K562 (cell line): ENCODE results near the gene NME2. TPM values are rescaled to one million over a fixed set of nuclear protein-coding genes. Genes with fewer than 3 reads are reported as not detected.

Source experiments
- BDP1 ChIP-seq: IDR thresholded peaks from 3 replicates; pipeline ENCODE4 v1.6.1; 2011; ENCODE audit not compliant: insufficient read length, insufficient read depth
- CSDE1 ChIP-seq, 2 experiments: fragments of 450-650 bp; IDR thresholded peaks; 2 replicates each; pipeline ENCODE4 v1.6.1; 2016; ENCODE audit warnings: mild to moderate bottlenecking in 1 of 2
- EP400 ChIP-seq: fragments of 450-650 bp; IDR thresholded peaks from 2 replicates; pipeline ENCODE4 v1.6.1; 2017; ENCODE audit warnings: antibody characterized with exemption, mild to moderate bottlenecking, moderate library complexity
- ESRRA ChIP-seq: fragments of 450-650 bp; IDR thresholded peaks from 2 replicates; pipeline ENCODE4 v1.6.1; 2014; ENCODE audit warnings: low read depth, mild to moderate bottlenecking, moderate library complexity, borderline replicate concordance
- FOXA1 ChIP-seq: fragments of 450-650 bp; IDR thresholded peaks from 2 replicates; pipeline ENCODE4 v1.6.1; 2016; ENCODE audit warnings: mild to moderate bottlenecking, borderline replicate concordance
- MTA1 ChIP-seq: fragments of 450-650 bp; IDR thresholded peaks from 2 replicates; pipeline ENCODE4 v1.6.1; 2017; ENCODE audit warnings: borderline replicate concordance
- NCOA6 ChIP-seq: fragments of 450-650 bp; IDR thresholded peaks from 2 replicates; pipeline ENCODE4 v1.6.1; 2017; ENCODE audit warnings: mild to moderate bottlenecking
- NCOR1 ChIP-seq: fragments of 450-650 bp; IDR thresholded peaks from 2 replicates; pipeline ENCODE4 v1.6.1; 2016; ENCODE audit warnings: mild to moderate bottlenecking, moderate library complexity
- NELFE ChIP-seq: IDR thresholded peaks from 2 replicates; pipeline ENCODE4 v1.6.1; 2011; ENCODE audit warnings: mild to moderate bottlenecking; ENCODE audit not compliant: insufficient read depth, insufficient read length
- PTRF ChIP-seq: fragments of 450-650 bp; IDR thresholded peaks from 2 replicates; pipeline ENCODE4 v1.6.1; 2016; ENCODE audit warnings: mild to moderate bottlenecking, missing genetic modification characterization, missing compliant biosample characterization
- RB1 ChIP-seq: fragments of 450-650 bp; IDR thresholded peaks from 2 replicates; pipeline ENCODE4 v1.6.1; 2017; ENCODE audit warnings: low read depth, mild to moderate bottlenecking
- RBM25 ChIP-seq: fragments of 200-400 bp; formaldehyde crosslinking; IDR thresholded peaks from 2 replicates; pipeline ENCODE4 v1.6.1; 2018; ENCODE audit warnings: low read length, low read depth, moderate library complexity; ENCODE audit not compliant: severe bottlenecking
- RHOXF2B ChIP-seq: fragments of 250-450 bp; sonication (Bioruptor Pico); conservative IDR thresholded peaks from 2 replicates; pipeline ENCODE4 v1.5.1; 2021
- SREBF1 ChIP-seq: fragments of 150-350 bp; IDR thresholded peaks from 2 replicates; pipeline ENCODE4 v1.6.1; 2014; ENCODE audit warnings: antibody characterized with exemption, low read depth, low read length, borderline replicate concordance
- STAT5A ChIP-seq: IDR thresholded peaks from 2 replicates; pipeline ENCODE4 v1.6.1; 2012; ENCODE audit warnings: low read length, inconsistent platforms, borderline replicate concordance
- ZBTB17 ChIP-seq: fragments of 450-650 bp; formaldehyde crosslinking; IDR thresholded peaks from 2 replicates; pipeline ENCODE4 v1.4.0; 2020; ENCODE audit warnings: mild to moderate bottlenecking
- ZNF175 ChIP-seq: fragments of 200-800 bp; sonication (Bioruptor generic); IDR thresholded peaks from 2 replicates; pipeline ENCODE4 v1.6.1; 2016; ENCODE audit warnings: low read depth, mild to moderate bottlenecking, missing genetic modification characterization, missing compliant biosample characterization
- ZNF586 ChIP-seq: fragments of 450-650 bp; formaldehyde crosslinking; conservative IDR thresholded peaks from 2 replicates; pipeline ENCODE4 v1.4.0; 2020; ENCODE audit warnings: mild to moderate bottlenecking, moderate library complexity
- polyA plus RNA-seq, 8 experiments: library from polyadenylated mRNA; depleted of rRNA in 4 of 8; stranded (reverse) in 5 of 8; unstranded in 3 of 8; fragments of >200 nt; fragmentation: Nextera tagmentation in 2 of 8; fragmentation: Illumina TruSeq in 1 of 8; extraction: Ambion mirVana in 2 of 8; extraction: Trizol in 1 of 8; gene quantifications; 2 replicates each; pipeline versions ENCODE4 v1.2.1 to v1.2.3, GENCODE V29; 2011 to 2014; ENCODE audit warnings: inconsistent platforms in 1 of 8, missing spikeins in 1 of 8
- total RNA-seq, 7 experiments: library from RNA; depleted of rRNA in 6 of 7; stranded (reverse); fragments of >200 nt in 6 of 7; fragmentation: Illumina TruSeq in 2 of 7; extraction: Trizol in 2 of 7; gene quantifications; 2 replicates each; pipeline versions ENCODE4 v1.2.1 to v1.2.3, GENCODE V29; 2011 to 2021; ENCODE audit warnings: low replicate concordance in 1 of 7
- TF ChIP-seq, protein P1 (sequence below): sonication (generic); formaldehyde crosslinking; IDR thresholded peaks from 2 replicates; pipeline ENCODE4 v1.8.0; 2022; ENCODE audit warnings: mild to moderate bottlenecking, missing genetic modification reagents
- TF ChIP-seq, protein P2 (sequence below): fragments of 450-650 bp; formaldehyde crosslinking; IDR thresholded peaks from 2 replicates; pipeline ENCODE4 v1.4.0; 2022; ENCODE audit warnings: mild to moderate bottlenecking, moderate library complexity
- TF ChIP-seq, protein P3 (sequence below): fragments of 250-450 bp; sonication (Bioruptor Pico); IDR thresholded peaks from 2 replicates; pipeline ENCODE4 v1.9.0; 2021; ENCODE audit warnings: mild to moderate bottlenecking
- TF ChIP-seq, protein P4 (sequence below): fragments of 450-650 bp; IDR thresholded peaks from 2 replicates; pipeline ENCODE4 v1.6.1; 2016; ENCODE audit warnings: mild to moderate bottlenecking

The NME2 gene
- total and polyA plus RNA-seq, 9 of the 15 experiments (the other 6 are each of a cell fraction or from before 2014, with no cell fraction given) = 684 to 1,202 (median 924) TPM

DNA sequence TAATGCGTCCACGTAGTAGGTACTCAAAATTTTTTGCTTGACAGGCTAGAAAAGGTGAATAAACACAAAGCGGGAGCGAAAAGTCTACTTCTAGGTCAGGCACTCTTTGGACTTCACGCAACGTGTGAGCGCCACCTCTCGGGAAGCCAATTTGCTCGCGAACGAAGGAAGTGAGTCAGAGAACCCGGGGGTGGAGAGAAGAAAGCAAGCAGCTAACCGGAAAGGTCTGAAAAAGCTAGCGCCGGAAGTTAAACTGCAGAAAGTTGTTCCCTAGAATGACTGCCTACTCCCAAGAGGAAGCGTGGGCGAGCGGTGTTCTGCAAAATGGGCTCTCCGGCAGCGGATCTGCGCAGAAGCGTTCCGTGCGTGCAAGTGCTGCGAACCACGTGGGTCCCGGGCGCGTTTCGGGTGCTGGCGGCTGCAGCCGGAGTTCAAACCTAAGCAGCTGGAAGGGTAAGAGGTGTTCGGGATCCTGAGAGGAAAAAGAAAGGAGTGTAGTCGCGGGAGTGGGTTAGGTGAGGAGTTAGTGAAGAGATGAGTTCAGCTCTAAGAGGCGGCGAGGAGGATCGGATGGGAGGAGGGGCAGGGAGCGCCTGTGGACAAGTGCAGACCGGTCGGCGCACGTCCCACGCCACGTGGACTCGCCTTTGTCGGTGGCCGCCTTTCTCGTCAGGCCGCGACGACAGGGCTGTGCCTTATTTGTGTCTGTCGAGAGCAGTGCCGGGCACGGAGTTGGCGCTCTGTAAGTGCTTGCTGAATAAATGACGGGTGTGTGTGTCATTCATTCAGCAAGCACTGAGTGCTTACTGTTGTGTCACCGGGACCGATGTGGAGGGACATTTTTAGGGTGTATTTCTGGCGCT lies 12.8 kb upstream of the NME2 start, which contains the start of gene NME1 (continued):
- TF ChIP-seq, protein P1, sequence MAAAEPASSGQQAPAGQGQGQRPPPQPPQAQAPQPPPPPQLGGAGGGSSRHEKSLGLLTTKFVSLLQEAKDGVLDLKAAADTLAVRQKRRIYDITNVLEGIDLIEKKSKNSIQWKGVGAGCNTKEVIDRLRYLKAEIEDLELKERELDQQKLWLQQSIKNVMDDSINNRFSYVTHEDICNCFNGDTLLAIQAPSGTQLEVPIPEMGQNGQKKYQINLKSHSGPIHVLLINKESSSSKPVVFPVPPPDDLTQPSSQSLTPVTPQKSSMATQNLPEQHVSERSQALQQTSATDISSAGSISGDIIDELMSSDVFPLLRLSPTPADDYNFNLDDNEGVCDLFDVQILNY = peak; percentile 95
- TF ChIP-seq CSDE1 (IDR thresholded peaks at IDR 0.05) (no peak), ZNF175 (CRISPR knock-in tag) (no peak; the same call in 1 of the 2 replicates), RBM25 (no peak), EP400 (peak; percentile 100), NCOR1 (peak; percentile 65; the same call in 1 of the 2 replicates), SREBF1 (peak; percentile 89), NCOA6 (no peak), MTA1 (peak; percentile 84), ESRRA (peak; percentile 79), FOXA1 (no peak), RB1 (peak; percentile 88; the same call in 1 of the 2 replicates), BDP1 (no peak), RHOXF2B (no peak; the same call in 1 of the 2 replicates), PTRF (tag) (no peak), NELFE (no peak), ZBTB17 (CRISPR knock-in tag) (0 out of 2 replicates have a peak, but pooled peaks have one; percentile 13), STAT5A (peak; percentile 75; the same call in 1 of the 2 replicates), ZNF586 (no peak)
- TF ChIP-seq, protein P2, sequence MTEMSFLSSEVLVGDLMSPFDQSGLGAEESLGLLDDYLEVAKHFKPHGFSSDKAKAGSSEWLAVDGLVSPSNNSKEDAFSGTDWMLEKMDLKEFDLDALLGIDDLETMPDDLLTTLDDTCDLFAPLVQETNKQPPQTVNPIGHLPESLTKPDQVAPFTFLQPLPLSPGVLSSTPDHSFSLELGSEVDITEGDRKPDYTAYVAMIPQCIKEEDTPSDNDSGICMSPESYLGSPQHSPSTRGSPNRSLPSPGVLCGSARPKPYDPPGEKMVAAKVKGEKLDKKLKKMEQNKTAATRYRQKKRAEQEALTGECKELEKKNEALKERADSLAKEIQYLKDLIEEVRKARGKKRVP (CRISPR knock-in tag) = 0 out of 2 replicates have a peak, but pooled peaks have one; percentile 44
- TF ChIP-seq, protein P3, sequence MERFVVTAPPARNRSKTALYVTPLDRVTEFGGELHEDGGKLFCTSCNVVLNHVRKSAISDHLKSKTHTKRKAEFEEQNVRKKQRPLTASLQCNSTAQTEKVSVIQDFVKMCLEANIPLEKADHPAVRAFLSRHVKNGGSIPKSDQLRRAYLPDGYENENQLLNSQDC (CRISPR knock-in tag) = peak; percentile 91; the same call in 1 of the 2 replicates
- TF ChIP-seq, protein P4, sequence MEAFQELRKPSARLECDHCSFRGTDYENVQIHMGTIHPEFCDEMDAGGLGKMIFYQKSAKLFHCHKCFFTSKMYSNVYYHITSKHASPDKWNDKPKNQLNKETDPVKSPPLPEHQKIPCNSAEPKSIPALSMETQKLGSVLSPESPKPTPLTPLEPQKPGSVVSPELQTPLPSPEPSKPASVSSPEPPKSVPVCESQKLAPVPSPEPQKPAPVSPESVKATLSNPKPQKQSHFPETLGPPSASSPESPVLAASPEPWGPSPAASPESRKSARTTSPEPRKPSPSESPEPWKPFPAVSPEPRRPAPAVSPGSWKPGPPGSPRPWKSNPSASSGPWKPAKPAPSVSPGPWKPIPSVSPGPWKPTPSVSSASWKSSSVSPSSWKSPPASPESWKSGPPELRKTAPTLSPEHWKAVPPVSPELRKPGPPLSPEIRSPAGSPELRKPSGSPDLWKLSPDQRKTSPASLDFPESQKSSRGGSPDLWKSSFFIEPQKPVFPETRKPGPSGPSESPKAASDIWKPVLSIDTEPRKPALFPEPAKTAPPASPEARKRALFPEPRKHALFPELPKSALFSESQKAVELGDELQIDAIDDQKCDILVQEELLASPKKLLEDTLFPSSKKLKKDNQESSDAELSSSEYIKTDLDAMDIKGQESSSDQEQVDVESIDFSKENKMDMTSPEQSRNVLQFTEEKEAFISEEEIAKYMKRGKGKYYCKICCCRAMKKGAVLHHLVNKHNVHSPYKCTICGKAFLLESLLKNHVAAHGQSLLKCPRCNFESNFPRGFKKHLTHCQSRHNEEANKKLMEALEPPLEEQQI = peak; percentile 91
